UCSD-AML1 (cell line): ENCODE measurements around the gene PTPN3.

Experiments used
- DNase-seq: peaks from one replicate; lab custom pipeline; 2025; ENCODE audit not compliant: unreplicated experiment; lab: John Stamatoyannopoulos, UW

Gene PTPN3

GRCh38 chr9:109455391-109455790 lies 42.7 kb downstream of the PTPN3 start:
- no peak for DNase-seq

- DNase-seq, result no peak
These were observed 43.4 kb downstream of the PTPN3 start for GRCh38 chr9:109454601-109455155.

- DNase-seq, result no peak
These were observed 44.1 kb downstream of the PTPN3 start for GRCh38 chr9:109454041-109454440.

GRCh38 chr9:109453210-109453842 lies 44.8 kb downstream of the PTPN3 start:
- DNase-seq, result no peak

- no peak for DNase-seq
These were observed 45.3 kb downstream of the PTPN3 start for GRCh38 chr9:109452761-109453160.

- no peak for DNase-seq
These were observed 46.6 kb downstream of the PTPN3 start for GRCh38 chr9:109451311-109452025.

- DNase-seq, result no peak
These were observed 47.8 kb downstream of the PTPN3 start for GRCh38 chr9:109450346-109450745.

GRCh38 chr9:109449036-109449798 lies 48.9 kb downstream of the PTPN3 start:
- no peak for DNase-seq

GRCh38 chr9:109448223-109448622 lies 49.9 kb downstream of the PTPN3 start:
- DNase-seq, result no peak

GRCh38 chr9:109447329-109448076 lies 50.6 kb downstream of the PTPN3 start:
- DNase-seq, result peak; percentile 15

- no peak for DNase-seq
These were observed 53.3 kb downstream of the PTPN3 start for GRCh38 chr9:109444771-109445320.

- no peak for DNase-seq
These were observed 55.4 kb downstream of the PTPN3 start for GRCh38 chr9:109442716-109443115.

GRCh38 chr9:109441296-109441695 lies 56.8 kb downstream of the PTPN3 start:
- no peak for DNase-seq

- peak; percentile 20 for DNase-seq
These were observed 57.3 kb downstream of the PTPN3 start for GRCh38 chr9:109440797-109441287.

- DNase-seq, result no peak
These were observed 58.0 kb downstream of the PTPN3 start for GRCh38 chr9:109440117-109440515.

GRCh38 chr9:109439378-109440116 lies 58.6 kb downstream of the PTPN3 start:
- DNase-seq, result no peak

- DNase-seq, result no peak
These were observed 60.8 kb downstream of the PTPN3 start for GRCh38 chr9:109437286-109437685.

- DNase-seq, result no peak
These were observed 62.0 kb downstream of the PTPN3 start for GRCh38 chr9:109436071-109436470.

GRCh38 chr9:109433476-109433875 lies 64.6 kb downstream of the PTPN3 start:
- no peak for DNase-seq

- no peak for DNase-seq
These were observed 67.9 kb downstream of the PTPN3 start for GRCh38 chr9:109430231-109430630.
